ENCODE measurements around the gene ADGRV1.
"Not testable (repeated sequence)": the region's sequence is repeated elsewhere in the genome, so short reads cannot be mapped to it uniquely, and the experiment has no call there.

ADGRV1 gene

GRCh38 chr5:90813392-90813791 is 254.8 kb downstream of the ADGRV1 start:
- Histone ChIP-seq H3K4me1 (ENCODE audit: control insufficient read depth, low read length) (no peaks in the 10 kb centered on the region), H3K79me2 (ENCODE audit: control insufficient read depth, low read length) (no peaks in the 10 kb centered on the region), H3K4me2 (ENCODE audit: low read length) (no peak overlapping the region), H4K20me1 (ENCODE audit: control insufficient read depth, insufficient read depth, low read depth, low read length) (no peaks in the 10 kb centered on the region), H3K4me3 (ENCODE audit: low read length) (no peak overlapping the region), H3K27me3 (ENCODE audit: control insufficient read depth, low read length) (no peaks in the 10 kb centered on the region), H3K27ac (ENCODE audit: low read depth, low read length) (no peak overlapping the region), H3K9me3 (ENCODE audit: control insufficient read depth, insufficient read depth, low read length) (no peaks in the 10 kb centered on the region), H3K36me3 (ENCODE audit: control insufficient read depth, low read length) (no peaks in the 10 kb centered on the region), H3K9me2 (replicated peaks; ENCODE audit: control insufficient read depth, low read length) (no peaks in the 10 kb centered on the region), H3F3A (ENCODE audit: control insufficient read depth, insufficient read depth) (no peaks in the 10 kb centered on the region)
- TF ChIP-seq, protein P1, sequence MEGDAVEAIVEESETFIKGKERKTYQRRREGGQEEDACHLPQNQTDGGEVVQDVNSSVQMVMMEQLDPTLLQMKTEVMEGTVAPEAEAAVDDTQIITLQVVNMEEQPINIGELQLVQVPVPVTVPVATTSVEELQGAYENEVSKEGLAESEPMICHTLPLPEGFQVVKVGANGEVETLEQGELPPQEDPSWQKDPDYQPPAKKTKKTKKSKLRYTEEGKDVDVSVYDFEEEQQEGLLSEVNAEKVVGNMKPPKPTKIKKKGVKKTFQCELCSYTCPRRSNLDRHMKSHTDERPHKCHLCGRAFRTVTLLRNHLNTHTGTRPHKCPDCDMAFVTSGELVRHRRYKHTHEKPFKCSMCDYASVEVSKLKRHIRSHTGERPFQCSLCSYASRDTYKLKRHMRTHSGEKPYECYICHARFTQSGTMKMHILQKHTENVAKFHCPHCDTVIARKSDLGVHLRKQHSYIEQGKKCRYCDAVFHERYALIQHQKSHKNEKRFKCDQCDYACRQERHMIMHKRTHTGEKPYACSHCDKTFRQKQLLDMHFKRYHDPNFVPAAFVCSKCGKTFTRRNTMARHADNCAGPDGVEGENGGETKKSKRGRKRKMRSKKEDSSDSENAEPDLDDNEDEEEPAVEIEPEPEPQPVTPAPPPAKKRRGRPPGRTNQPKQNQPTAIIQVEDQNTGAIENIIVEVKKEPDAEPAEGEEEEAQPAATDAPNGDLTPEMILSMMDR (IDR thresholded peaks at IDR 0.05; ENCODE audit: low read depth, low read length, poor library complexity, severe bottlenecking): no peak
- no peak for TF ChIP-seq EZH2phosphoT487 (IDR thresholded peaks at IDR 0.05; ENCODE audit: borderline replicate concordance, low read length)

GRCh38 chr5:90822062-90822461 is 263.5 kb downstream of the ADGRV1 start:
- not testable (repeated sequence) for H3K9me3 ChIP-seq (ENCODE audit: control insufficient read depth, insufficient read depth, low read length)

GRCh38 chr5:90824436-90824835 is 265.8 kb downstream of the ADGRV1 start:
- Histone ChIP-seq H3K27ac (ENCODE audit: low read depth, low read length) (no peak overlapping the region), H3K36me3 (ENCODE audit: control insufficient read depth, low read length) (no peaks in the 10 kb centered on the region), H3K4me1 (ENCODE audit: control insufficient read depth, low read length) (no peaks in the 10 kb centered on the region), H3K4me3 (ENCODE audit: low read length) (no peak overlapping the region), H3F3A (ENCODE audit: control insufficient read depth, insufficient read depth) (no peaks in the 10 kb centered on the region), H3K79me2 (ENCODE audit: control insufficient read depth, low read length) (no peaks in the 10 kb centered on the region), H4K20me1 (ENCODE audit: control insufficient read depth, insufficient read depth, low read depth, low read length) (no peaks in the 10 kb centered on the region), H3K4me2 (ENCODE audit: low read length) (no peak overlapping the region), H3K9me2 (replicated peaks; ENCODE audit: control insufficient read depth, low read length) (no peaks in the 10 kb centered on the region), H3K9me3 (ENCODE audit: control insufficient read depth, insufficient read depth, low read length) (no peaks in the 10 kb centered on the region), H3K27me3 (ENCODE audit: control insufficient read depth, low read length) (no peaks in the 10 kb centered on the region)
- no peak for TF ChIP-seq EZH2phosphoT487 (IDR thresholded peaks at IDR 0.05; ENCODE audit: borderline replicate concordance, low read length)
- TF ChIP-seq, protein P1 (IDR thresholded peaks at IDR 0.05; ENCODE audit: low read depth, low read length, poor library complexity, severe bottlenecking): no peak

More at GRCh38 chr5:90822062-90822461, 263.5 kb downstream of the ADGRV1 start:
- not testable (repeated sequence) for H3K9me2 ChIP-seq (replicated peaks; ENCODE audit: control insufficient read depth, low read length); H3K36me3 ChIP-seq (ENCODE audit: control insufficient read depth, low read length); H3K79me2 ChIP-seq (ENCODE audit: control insufficient read depth, low read length); H3K27me3 ChIP-seq (ENCODE audit: control insufficient read depth, low read length); H3K4me2 ChIP-seq (ENCODE audit: low read length); H4K20me1 ChIP-seq (ENCODE audit: control insufficient read depth, insufficient read depth, low read depth, low read length); H3K4me1 ChIP-seq (ENCODE audit: control insufficient read depth, low read length); H3K4me3 ChIP-seq (ENCODE audit: low read length); H3F3A ChIP-seq (ENCODE audit: control insufficient read depth, insufficient read depth); H3K27ac ChIP-seq (ENCODE audit: low read depth, low read length)

- Histone ChIP-seq H3K27me3 (ENCODE audit: control insufficient read depth, low read length) (no peaks in the 10 kb centered on the region), H3K79me2 (ENCODE audit: control insufficient read depth, low read length) (no peaks in the 10 kb centered on the region), H3K27ac (ENCODE audit: low read depth, low read length) (no peak overlapping the region), H4K20me1 (ENCODE audit: control insufficient read depth, insufficient read depth, low read depth, low read length) (no peaks in the 10 kb centered on the region), H3K4me1 (ENCODE audit: control insufficient read depth, low read length) (no peaks in the 10 kb centered on the region), H3K9me2 (replicated peaks; ENCODE audit: control insufficient read depth, low read length) (no peaks in the 10 kb centered on the region), H3K4me3 (ENCODE audit: low read length) (no peak overlapping the region), H3K36me3 (ENCODE audit: control insufficient read depth, low read length) (no peaks in the 10 kb centered on the region), H3K4me2 (ENCODE audit: low read length) (no peak overlapping the region), H3F3A (ENCODE audit: control insufficient read depth, insufficient read depth) (no peaks in the 10 kb centered on the region), H3K9me3 (ENCODE audit: control insufficient read depth, insufficient read depth, low read length) (no peaks in the 10 kb centered on the region)
- TF ChIP-seq, protein P1 (IDR thresholded peaks at IDR 0.05; ENCODE audit: low read depth, low read length, poor library complexity, severe bottlenecking): no peak
- TF ChIP-seq EZH2phosphoT487 (IDR thresholded peaks at IDR 0.05; ENCODE audit: borderline replicate concordance, low read length): no peak
Observed at GRCh38 chr5:90830058-90830457, 271.5 kb downstream of the ADGRV1 start.

Data from DOHH2 (cell line).